GM06990 (cell line): ENCODE data around the gene ABHD12.

Source experiments
- DNase-seq: peaks from one replicate; pipeline ENCODE4 v3.0.0-alpha.2; 2011; ENCODE audit not compliant: insufficient read length; ENCODE audit errors: extremely low read depth
- H3K27me3 ChIP-seq: replicated peaks from 2 replicates; pipeline ENCODE4 v1.6.0; 2011; ENCODE audit warnings: low read length; ENCODE audit not compliant: control insufficient read depth, insufficient read depth
- H3K36me3 ChIP-seq: 2 replicates; pipeline ENCODE4 v1.5.1; 2011; ENCODE audit warnings: low read length; ENCODE audit not compliant: control insufficient read depth, insufficient read depth
- H3K4me3 ChIP-seq: replicated peaks from 2 replicates; pipeline ENCODE4 v1.5.1; 2011; ENCODE audit warnings: low read depth, mild to moderate bottlenecking, control low read depth, low read length
- TF ChIP-seq, protein P1 (sequence below): IDR thresholded peaks from 2 replicates; pipeline ENCODE4 v1.5.1; 2011; ENCODE audit warnings: low read length, control low read depth, mild to moderate bottlenecking, inconsistent platforms; ENCODE audit not compliant: insufficient read depth, poor library complexity, severe bottlenecking

ABHD12 gene

DNA sequence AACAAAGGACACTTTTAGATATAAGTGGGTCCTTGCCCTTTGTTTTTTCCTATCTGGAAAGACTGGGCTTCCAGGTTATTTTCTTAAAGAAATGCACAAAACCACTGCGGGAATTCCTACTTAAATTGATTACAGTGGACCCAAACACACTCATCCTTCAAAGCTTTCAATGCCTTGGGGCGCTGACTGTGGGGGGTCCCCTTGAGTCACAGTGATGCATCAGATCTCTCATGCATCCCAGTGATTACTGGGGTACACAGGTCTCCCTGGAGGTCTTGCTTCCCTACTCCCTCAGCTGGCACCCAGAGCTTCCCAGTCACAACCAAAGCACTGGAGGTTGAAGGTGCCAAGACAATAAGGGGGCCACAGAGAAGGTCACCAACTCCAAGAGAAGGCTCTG lies 20.7 kb downstream of the ABHD12 start:
- DNase-seq: no peak

DNA sequence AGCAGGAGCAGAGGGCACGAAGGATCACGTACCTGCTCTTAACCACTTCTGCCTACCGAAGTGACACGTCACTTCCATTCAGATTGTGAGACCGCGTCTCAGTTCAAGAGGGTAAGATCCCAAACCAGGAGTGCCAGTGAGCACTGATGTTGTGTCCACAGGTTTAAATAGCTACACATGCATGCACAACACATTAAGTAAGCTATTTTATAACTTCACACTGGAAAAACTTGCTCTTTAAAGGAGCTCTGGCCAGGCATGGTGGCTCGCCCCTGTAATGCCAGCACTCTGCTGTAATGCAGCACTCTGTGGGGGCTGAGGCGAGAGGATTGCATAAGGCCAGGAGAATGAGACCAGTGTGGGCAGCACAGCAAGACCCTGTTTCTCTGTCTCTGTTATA lies 21.1 kb downstream of the ABHD12 start:
- Histone ChIP-seq H3K36me3 (no peaks in the 10 kb centered on the region; the same call in 1 of the 2 replicates), H3K27me3 (no peaks in the 10 kb centered on the region), H3K4me3 (no peak overlapping the region)
- TF ChIP-seq, protein P1, sequence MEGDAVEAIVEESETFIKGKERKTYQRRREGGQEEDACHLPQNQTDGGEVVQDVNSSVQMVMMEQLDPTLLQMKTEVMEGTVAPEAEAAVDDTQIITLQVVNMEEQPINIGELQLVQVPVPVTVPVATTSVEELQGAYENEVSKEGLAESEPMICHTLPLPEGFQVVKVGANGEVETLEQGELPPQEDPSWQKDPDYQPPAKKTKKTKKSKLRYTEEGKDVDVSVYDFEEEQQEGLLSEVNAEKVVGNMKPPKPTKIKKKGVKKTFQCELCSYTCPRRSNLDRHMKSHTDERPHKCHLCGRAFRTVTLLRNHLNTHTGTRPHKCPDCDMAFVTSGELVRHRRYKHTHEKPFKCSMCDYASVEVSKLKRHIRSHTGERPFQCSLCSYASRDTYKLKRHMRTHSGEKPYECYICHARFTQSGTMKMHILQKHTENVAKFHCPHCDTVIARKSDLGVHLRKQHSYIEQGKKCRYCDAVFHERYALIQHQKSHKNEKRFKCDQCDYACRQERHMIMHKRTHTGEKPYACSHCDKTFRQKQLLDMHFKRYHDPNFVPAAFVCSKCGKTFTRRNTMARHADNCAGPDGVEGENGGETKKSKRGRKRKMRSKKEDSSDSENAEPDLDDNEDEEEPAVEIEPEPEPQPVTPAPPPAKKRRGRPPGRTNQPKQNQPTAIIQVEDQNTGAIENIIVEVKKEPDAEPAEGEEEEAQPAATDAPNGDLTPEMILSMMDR: no peak
- no peak for DNase-seq

More for the DNA sequence above, 20.7 kb downstream of the ABHD12 start:
- Histone ChIP-seq H3K27me3 (no peaks in the 10 kb centered on the region), H3K4me3 (no peak overlapping the region), H3K36me3 (no peaks in the 10 kb centered on the region; the same call in 1 of the 2 replicates)
- TF ChIP-seq, protein P1: no peak

DNA sequence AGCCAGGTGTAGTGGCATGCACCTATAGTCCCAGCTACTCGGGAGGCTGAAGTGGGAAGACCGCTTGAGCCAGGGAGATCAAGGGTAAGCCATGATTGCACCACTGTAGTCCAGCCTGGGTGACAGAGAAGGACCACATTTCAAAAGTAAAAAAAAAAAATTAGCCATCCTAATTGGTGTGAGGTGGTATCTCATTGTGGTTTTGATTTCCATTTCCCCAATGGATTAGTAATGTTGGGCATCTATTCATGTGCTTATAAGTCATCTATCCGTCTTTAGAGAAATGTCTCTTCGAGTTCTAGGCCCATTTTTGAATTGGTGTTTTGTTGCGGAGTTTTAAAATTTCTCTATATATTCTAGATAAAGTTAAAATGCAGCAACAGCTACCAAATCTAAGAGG lies 21.7 kb downstream of the ABHD12 start:
- no peak for DNase-seq
- Histone ChIP-seq H3K4me3 (no peak overlapping the region), H3K27me3 (no peaks in the 10 kb centered on the region), H3K36me3 (no peaks in the 10 kb centered on the region; the same call in 1 of the 2 replicates)
- TF ChIP-seq, protein P1: no peak

DNA sequence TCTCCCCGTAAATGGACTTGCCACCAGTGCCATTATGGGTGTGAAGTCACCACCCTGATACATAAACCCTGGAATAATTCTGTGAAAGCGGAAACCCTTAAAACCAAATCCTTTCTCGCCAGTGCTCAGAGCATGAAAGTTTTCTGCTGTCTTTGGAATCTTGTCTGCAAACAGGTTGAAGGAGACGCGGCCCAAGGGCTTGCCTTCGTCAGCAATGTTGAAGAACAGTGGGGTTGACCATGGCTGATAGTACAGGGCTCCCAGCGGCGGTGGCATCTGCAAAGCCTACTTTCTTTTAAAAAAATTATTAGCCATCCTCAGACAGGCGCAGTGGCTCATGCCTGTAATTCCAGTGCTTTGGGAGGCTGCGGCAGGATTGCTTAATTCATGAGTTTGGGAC lies 22.1 kb downstream of the ABHD12 start:
- TF ChIP-seq, protein P1: no peak
- no peak for DNase-seq

DNA sequence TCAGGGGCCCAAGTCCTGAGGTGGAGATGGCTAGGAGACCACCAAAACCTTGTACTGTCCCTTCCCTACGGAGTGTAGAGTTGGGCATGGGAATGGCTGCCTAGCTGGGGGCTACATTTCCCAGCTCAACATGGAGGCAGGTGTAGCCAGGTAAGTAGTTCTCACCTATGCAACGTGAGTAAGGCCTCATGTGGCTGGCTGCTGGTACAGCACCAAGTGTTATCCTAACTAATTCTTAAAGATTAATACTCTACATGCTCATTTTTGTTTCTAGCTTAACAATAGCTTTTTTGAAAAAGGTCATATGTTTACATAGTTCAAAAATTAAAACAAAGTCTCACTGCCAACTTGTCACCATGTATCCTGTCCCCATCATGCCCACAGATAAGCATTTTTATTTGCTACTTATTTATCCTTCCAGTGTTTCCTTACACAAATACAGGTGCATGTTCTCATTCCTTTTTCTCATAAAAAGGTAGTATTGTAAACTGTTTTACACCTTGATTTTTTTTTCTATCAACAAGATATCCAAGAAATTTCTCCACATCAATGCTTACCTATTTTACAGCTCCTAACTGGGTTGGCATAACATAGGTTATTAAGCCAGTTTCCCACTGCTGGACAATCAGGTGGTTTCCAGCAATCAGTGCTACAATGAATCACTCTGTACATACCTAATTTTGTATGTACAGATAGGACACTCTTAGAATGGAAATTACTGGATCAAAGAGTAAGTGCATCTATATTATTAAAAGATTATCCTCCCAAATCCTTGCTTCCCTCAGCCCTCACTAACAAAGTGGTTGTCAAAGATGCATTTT lies 25.5 kb downstream of the ABHD12 start:
- H3K36me3 ChIP-seq: no peaks in the 10 kb centered on the region; the same call in 1 of the 2 replicates
- H3K4me3 ChIP-seq: no peak overlapping the region
- no peaks in the 10 kb centered on the region for H3K27me3 ChIP-seq
- TF ChIP-seq, protein P1: no peak
- no peak for DNase-seq

More for the DNA sequence above, 22.1 kb downstream of the ABHD12 start:
- Histone ChIP-seq H3K27me3 (no peaks in the 10 kb centered on the region), H3K4me3 (no peak overlapping the region), H3K36me3 (no peaks in the 10 kb centered on the region; the same call in 1 of the 2 replicates)
